Naive thymus-derived CD8-positive, alpha-beta T cell (primary cell): Measurements from ENCODE around the gene VHLL. TPM values are rescaled to one million over a fixed set of nuclear protein-coding genes. Genes with fewer than 3 reads are reported as not detected.
A peak's percentile ranks its signal among the peaks of the same experiment; 100 is the strongest.

Source experiments
- ATAC-seq, 2 donors: fragments of 150-1000 bp; cut with Tn5 transposase in 1 of 2; sonication (Bioruptor Pico), chemical (Tn5 transposase) in 1 of 2; 1 replicate in 1 of 2; 2 replicates in 1 of 2; pipeline ENCODE4 v1.10.0; 2021; ENCODE audit warnings: mild to moderate bottlenecking in 2 of 2, moderate library complexity in 2 of 2
- POLR2A ChIA-PET: fragments of 350-600 bp; sonication (Branson Sonifier 250); formaldehyde crosslinking; loops from one replicate; lab custom pipeline; 2021; ENCODE audit warnings: antibody characterized with exemption; lab: Charles Lee
- DNase-seq, 10 donors: peaks; one replicate each; pipeline versions ENCODE4 v3.0.0 to v3.0.0-alpha.2; 2020 to 2022
- H3K27ac Mint-ChIP-seq, 10 donors: one replicate each; pipeline ENCODE4 v1.8.0; 2020 to 2022; ENCODE audit warnings: mild to moderate bottlenecking in 10 of 10, mixed read lengths in 10 of 10, moderate library complexity in 4 of 10, inconsistent platforms in 1 of 10
- H3K27me3 Mint-ChIP-seq, 5 donors: one replicate each; pipeline ENCODE4 v1.8.0; 2021 to 2022; ENCODE audit warnings: mixed read lengths in 5 of 5
- H3K36me3 Mint-ChIP-seq, 3 donors: one replicate each; pipeline ENCODE4 v1.8.0; 2020 to 2022; ENCODE audit warnings: mixed read lengths in 3 of 3, mild to moderate bottlenecking in 2 of 3, inconsistent platforms in 1 of 3
- H3K4me1 Mint-ChIP-seq, 4 donors: one replicate each; pipeline ENCODE4 v1.8.0; 2021 to 2022; ENCODE audit warnings: mixed read lengths in 4 of 4
- H3K4me3 Mint-ChIP-seq, 10 donors: one replicate each; pipeline ENCODE4 v1.8.0; 2020 to 2022; ENCODE audit warnings: mild to moderate bottlenecking in 10 of 10, mixed read lengths in 10 of 10, moderate library complexity in 6 of 10, inconsistent platforms in 1 of 10
- H3K9me3 Mint-ChIP-seq, 9 donors: one replicate each; pipeline ENCODE4 v1.8.0; 2020 to 2022; ENCODE audit warnings: mixed read lengths in 9 of 9, mild to moderate bottlenecking in 3 of 9, inconsistent platforms in 1 of 9, moderate library complexity in 1 of 9
- polyA plus RNA-seq, 3 donors: library from polyadenylated mRNA; unstranded; fragments of 300-500 nt; fragmentation: Illumina TruSeq; gene quantifications; one replicate each; pipeline ENCODE4 v1.2.3, GENCODE V29; 2021
- total RNA-seq, 8 experiments: library from RNA in 2 of 8; stranded (reverse) in 2 of 8; gene quantifications; one replicate each; pipeline ENCODE4 v1.2.3 and lab custom pipeline; 2021 to 2026

The VHLL gene
- total and polyA plus RNA-seq, 5 experiments from 2014 or later: 0.78 TPM; not detected in 4

DNA sequence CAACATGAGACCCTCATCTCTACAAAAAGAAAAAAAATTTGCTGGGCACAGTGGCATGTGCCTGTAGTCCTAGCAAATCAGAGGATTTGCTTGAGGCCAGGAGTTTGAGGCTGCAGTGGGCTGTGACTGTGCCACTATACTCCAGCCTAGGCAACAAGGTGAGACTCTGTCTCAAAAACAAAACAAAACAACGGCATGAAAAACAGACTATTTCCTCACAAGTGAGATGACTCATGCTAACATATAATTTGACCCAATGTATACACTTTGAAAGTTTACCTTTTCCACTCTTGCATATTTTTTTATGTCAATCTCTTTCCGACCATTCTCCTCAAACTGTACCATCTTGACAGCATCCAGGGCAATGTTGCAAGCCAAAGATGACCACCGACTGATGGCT, 21.5 kb upstream of the VHLL start:
- Mint-ChIP-seq H3K4me1 (peaks cover 0 to 1% (median 0%) of the 10 kb centered on the region in 4 donors), H3K27me3 (no peaks in the 10 kb centered on the region), H3K36me3 (peaks cover 0 to 94% (median 24%) of the 10 kb centered on the region in 3 donors), H3K27ac (peak overlapping the region in 2 of 10 donors; percentile 19 to 74), H3K4me3 (no peak overlapping the region), H3K9me3 (no peaks in the 10 kb centered on the region)
- ATAC-seq (no peak), DNase-seq (no peak)
- POLR2A ChIA-PET: no interaction called here

DNA sequence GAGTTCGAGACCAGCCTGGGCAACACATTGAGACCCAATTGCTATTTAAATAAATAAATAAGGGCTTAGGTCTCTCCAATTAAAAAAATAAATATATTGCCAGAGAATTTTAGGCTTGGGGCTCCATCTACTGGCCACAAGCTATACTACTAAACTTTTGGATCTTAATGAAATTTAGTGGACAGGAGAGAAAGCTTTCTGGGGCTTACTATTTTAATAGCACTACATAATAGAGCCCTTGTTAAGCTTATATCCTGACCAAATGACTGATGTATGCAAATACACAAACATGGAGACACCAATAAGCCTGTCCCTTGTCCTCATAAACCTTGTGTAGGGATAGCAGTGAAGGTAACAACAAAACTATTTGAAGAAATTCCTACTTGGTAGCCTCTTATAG, 20.6 kb upstream of the VHLL start:
- H3K9me3 Mint-ChIP-seq: no peaks in the 10 kb centered on the region
- H3K4me1 Mint-ChIP-seq: peaks cover 0 to 1% (median 0%) of the 10 kb centered on the region in 4 donors
- no peak overlapping the region for H3K4me3 Mint-ChIP-seq
- peaks cover 0 to 94% (median 19%) of the 10 kb centered on the region in 3 donors for H3K36me3 Mint-ChIP-seq
- ATAC-seq (no peak), DNase-seq (peak in 4 of 10 donors; percentile 8 to 31 (median 26))
- POLR2A ChIA-PET: no interaction called here
- no peak overlapping the region for H3K27ac Mint-ChIP-seq
- H3K27me3 Mint-ChIP-seq: no peaks in the 10 kb centered on the region

DNA sequence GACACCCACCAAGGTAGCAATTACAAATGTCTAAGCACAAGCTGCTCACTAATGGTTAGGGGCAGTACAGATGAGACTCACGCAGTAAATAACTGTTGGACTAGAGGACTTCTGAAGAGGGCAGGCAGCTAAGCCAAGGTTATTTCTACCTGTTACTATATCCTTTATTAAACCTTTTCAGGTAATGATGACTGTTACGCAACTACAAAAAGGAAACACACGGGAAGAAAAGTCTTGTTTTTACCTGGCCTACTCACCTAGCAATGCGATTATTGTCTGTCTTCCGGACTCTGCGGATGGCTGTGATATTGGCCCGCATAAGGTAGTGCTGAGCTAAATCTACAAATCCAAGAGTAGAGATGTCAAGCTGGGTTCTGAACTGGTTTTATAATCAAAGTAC, 17.8 kb upstream of the VHLL start:
- H3K9me3 Mint-ChIP-seq: no peaks in the 10 kb centered on the region
- POLR2A ChIA-PET: no interaction called here
- peaks cover 0 to 96% (median 17%) of the 10 kb centered on the region in 3 donors for H3K36me3 Mint-ChIP-seq
- H3K4me3 Mint-ChIP-seq: no peak overlapping the region
- DNase-seq: no peak
- no peak for ATAC-seq
- no peak overlapping the region for H3K27ac Mint-ChIP-seq
- H3K27me3 Mint-ChIP-seq: no peaks in the 10 kb centered on the region
- peaks cover 0 to 1% (median 0%) of the 10 kb centered on the region in 4 donors for H3K4me1 Mint-ChIP-seq

DNA sequence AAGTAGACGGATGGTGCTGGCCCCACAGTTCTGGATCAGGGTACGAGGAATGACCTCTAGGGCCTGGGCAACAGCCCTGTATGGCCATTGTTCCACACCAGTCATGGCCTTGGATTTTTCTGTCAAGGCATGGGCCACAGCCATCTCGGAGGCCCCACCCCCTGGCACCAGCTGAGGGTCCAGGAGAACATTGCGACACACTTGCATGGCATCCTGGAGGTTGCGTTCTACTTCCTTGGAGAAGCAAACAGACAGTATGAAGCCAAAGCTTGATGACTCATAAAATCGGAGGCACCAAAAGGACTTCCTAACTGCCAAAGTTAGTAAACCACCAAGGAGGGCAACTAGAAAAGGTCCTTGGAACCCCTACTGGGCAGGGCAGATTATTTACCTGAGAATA, 11.9 kb upstream of the VHLL start:
- Mint-ChIP-seq H3K4me3 (no peak overlapping the region), H3K9me3 (no peaks in the 10 kb centered on the region), H3K36me3 (peaks cover 0 to 90% (median 5%) of the 10 kb centered on the region in 3 donors), H3K4me1 (peaks cover 0 to 2% (median 0%) of the 10 kb centered on the region in 4 donors), H3K27me3 (no peaks in the 10 kb centered on the region), H3K27ac (no peak overlapping the region)
- POLR2A ChIA-PET: no interaction called here
- ATAC-seq (no peak), DNase-seq (no peak)

DNA sequence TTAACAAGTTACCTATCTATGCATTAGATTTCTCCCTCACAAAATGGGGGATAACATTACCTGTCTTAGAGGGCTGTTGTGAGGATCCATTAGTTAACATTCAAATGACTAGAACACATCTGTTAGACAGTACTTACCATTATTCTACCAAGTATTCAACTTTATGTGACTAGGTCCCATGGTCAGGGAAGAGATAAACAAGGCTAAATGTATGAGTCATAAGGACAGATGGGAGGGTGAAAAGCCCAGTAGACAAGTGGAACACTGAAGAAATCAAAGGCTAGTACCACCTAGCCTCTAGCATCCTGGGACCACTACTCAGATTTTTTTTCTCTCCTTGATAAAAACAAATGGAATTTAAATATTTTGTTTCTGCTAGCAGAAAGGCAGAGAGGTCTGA, 9.0 kb upstream of the VHLL start:
- ATAC-seq (no peak), DNase-seq (no peak)
- Mint-ChIP-seq H3K27me3 (no peaks in the 10 kb centered on the region), H3K9me3 (no peaks in the 10 kb centered on the region), H3K4me3 (no peak overlapping the region), H3K27ac (peak overlapping the region in 5 of 10 donors; percentile 12 to 37 (median 31)), H3K4me1 (peaks cover 0 to 3% (median under 1%) of the 10 kb centered on the region in 4 donors), H3K36me3 (peaks cover 0 to 74% (median 8%) of the 10 kb centered on the region in 3 donors)
- POLR2A ChIA-PET: no interaction called here

DNA sequence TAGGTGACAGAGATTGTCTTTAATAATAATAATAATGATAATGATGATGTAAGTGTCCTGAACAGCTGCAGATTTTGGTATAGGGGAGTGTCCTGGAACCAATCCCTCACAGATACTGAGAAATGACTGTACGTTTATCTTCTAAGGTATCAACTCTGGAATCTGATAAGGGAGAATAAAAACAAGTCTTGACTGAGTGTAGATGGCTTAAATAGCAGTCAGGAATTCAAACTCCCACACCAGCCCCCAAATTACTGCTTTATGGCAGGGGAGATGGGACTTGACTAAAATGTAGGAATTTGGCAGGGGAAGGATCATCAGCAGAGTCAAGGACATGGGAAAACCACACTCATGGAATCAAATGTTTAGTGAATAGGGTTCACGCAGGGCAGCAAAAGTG, 6.1 kb upstream of the VHLL start:
- ATAC-seq (no peak), DNase-seq (no peak)
- H3K27me3 Mint-ChIP-seq: no peaks in the 10 kb centered on the region
- H3K4me3 Mint-ChIP-seq: no peak overlapping the region
- POLR2A ChIA-PET: interaction anchor here (1.0 kb wide), 1 partner anchor 22 kb away, joined by 5 read pairs; the partner anchor contains the start of gene SMG5
- H3K4me1 Mint-ChIP-seq: peaks cover 0 to 3% (median 1%) of the 10 kb centered on the region in 4 donors
- peaks cover 0 to 47% (median 5%) of the 10 kb centered on the region in 3 donors for H3K36me3 Mint-ChIP-seq
- H3K9me3 Mint-ChIP-seq: no peaks in the 10 kb centered on the region
- peak overlapping the region in 2 of 10 donors; percentile 38 to 63 for H3K27ac Mint-ChIP-seq

DNA sequence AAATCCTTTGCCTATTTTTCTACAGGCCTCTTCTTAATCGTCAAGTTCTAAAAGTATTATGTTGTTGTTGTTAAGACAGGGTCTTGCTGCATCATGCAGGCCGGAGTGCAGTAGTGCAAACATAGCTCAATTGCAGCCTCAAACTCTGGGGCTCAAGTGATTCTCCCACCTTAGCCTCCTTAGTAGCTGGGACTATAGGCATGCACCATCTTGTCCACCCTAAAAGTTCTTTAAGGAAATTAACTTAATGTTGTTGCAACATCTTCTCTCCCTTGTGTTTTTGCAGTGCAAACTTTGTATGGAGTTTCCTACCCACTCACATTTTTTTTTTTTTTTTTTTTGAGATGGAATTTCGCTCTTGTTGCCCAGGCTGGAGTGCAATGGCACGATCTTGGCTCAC, 4.1 kb upstream of the VHLL start:
- POLR2A ChIA-PET: interaction anchor here (0.7 to 0.9 kb wide), 4 partner anchors 15 to 326 kb away, joined by 3 to 10 read pairs (median 6); partner anchors contain the start of gene SMG5
- no peak for ATAC-seq
- H3K4me3 Mint-ChIP-seq: no peak overlapping the region
- peaks cover 0 to 3% (median 1%) of the 10 kb centered on the region in 4 donors for H3K4me1 Mint-ChIP-seq
- no peak for DNase-seq
- H3K27ac Mint-ChIP-seq: peak overlapping the region in 3 of 10 donors; percentile 42 to 85 (median 78)
- H3K27me3 Mint-ChIP-seq: no peaks in the 10 kb centered on the region
- H3K9me3 Mint-ChIP-seq: no peaks in the 10 kb centered on the region
- peaks cover 0 to 31% (median 3%) of the 10 kb centered on the region in 3 donors for H3K36me3 Mint-ChIP-seq

DNA sequence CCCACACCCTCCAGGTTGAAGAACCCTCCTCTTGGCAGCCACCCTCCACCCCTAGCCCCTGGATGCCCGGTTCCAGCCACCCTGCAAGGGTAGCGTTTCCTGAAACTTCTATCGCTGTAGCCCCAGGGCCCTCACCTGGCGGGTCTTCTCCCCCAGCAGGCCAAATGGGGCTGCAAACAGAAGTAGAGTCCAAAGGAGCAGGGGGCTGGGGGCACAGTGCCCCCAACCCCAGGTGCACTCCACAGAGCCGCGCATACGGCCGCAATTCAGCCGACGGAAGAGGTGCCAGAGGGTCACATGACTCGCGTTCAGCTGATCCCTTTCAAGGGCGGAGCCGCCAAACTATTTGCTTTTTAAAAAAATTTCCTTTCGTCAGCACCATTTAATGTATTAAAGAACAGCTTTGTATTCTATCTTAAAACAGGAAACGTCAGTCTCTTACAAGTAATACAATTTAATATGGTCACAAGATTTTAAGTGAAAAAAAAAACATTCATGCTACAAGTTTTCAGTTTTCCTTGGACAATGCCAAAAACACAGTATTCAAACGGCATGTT, 3.6 kb downstream of the VHLL start, which contains the start of gene GLMP:
Gene GLMP (minus strand): TSS at position 289 of the 557 bp plus-strand sequence. CDS start 34 bp downstream, at position 255.
- POLR2A ChIA-PET: interaction anchor here (1.0 to 3.4 kb wide), 2 partner anchors 12 to 162 kb away, joined by 3 to 21 read pairs; partner anchors contain the start of genes SMG5 and TMEM79
- Mint-ChIP-seq H3K36me3 (peaks cover 0 to 3% (median 0%) of the 10 kb centered on the region in 3 donors), H3K4me1 (peaks cover 14 to 23% (median 19%) of the 10 kb centered on the region in 4 donors), H3K9me3 (no peaks in the 10 kb centered on the region), H3K27ac (peak within 1 kb of the TSS; percentile 52 to 93 (median 84)), H3K27me3 (no peaks in the 10 kb centered on the region), H3K4me3 (peak within 1 kb of the TSS; percentile 86 to 93 (median 90))
- ATAC-seq: peak; percentile 95 to 96
- DNase-seq: peak; percentile 37 to 77 (median 50)

DNA sequence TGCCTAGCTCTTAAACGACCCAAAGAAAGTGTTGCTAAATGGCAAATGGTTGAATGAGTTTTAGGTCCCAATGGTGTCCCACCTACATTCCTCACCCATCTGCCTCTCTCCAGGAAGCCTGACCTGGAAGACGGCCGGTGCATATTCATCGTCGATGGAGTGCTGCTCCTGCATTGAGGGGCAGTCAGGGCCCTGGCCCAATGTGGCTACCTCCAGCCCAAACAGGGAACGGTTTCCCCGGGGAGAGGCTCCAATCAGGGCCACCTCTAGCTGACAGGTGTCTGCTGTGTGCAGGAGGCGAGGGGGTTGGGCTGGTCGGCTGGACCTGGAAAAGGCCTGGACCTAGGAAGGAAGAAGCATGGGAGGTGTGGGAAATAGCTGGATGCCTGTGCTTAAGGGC, 5.2 kb downstream of the VHLL start:
- Mint-ChIP-seq H3K9me3 (no peaks in the 10 kb centered on the region), H3K36me3 (peaks cover 0 to 12% (median 0%) of the 10 kb centered on the region in 3 donors), H3K4me3 (peak overlapping the region in 5 of 10 donors; percentile 2 to 90 (median 29)), H3K4me1 (peaks cover 14 to 23% (median 19%) of the 10 kb centered on the region in 4 donors), H3K27me3 (no peaks in the 10 kb centered on the region), H3K27ac (peak overlapping the region in 3 of 10 donors; percentile 43 to 77 (median 49))
- POLR2A ChIA-PET: interaction anchor here (3.4 kb wide), 1 partner anchor 11 kb away, joined by 21 read pairs; the partner anchor contains the start of genes SMG5 and TMEM79
- ATAC-seq (no peak), DNase-seq (no peak)

DNA sequence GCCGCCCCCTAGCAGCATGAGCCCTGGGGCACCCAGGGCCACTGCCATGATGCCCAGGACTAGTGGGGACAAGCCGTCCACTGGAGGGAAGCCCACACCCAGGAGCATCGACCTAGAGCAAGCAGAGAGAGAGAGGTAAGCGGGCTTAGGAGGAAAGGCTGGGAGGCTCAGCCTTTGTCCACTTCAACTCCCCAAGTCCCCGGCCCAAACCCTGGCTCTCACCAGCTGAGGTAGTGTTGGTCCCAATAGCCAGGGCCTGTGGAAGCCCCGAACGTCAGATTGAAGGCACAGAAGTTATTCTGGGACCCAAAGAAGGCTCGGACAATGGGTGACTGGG, 6.0 kb downstream of the VHLL start:
- ATAC-seq: no peak
- no peak for DNase-seq
- POLR2A ChIA-PET: interaction anchor here (3.4 kb wide), 1 partner anchor 10 kb away, joined by 21 read pairs; the partner anchor contains the start of genes SMG5 and TMEM79
- Mint-ChIP-seq H3K27me3 (no peaks in the 10 kb centered on the region), H3K27ac (peak overlapping the region in 6 of 10 donors; percentile 37 to 89 (median 62)), H3K9me3 (no peaks in the 10 kb centered on the region), H3K4me1 (peaks cover 14 to 23% (median 19%) of the 10 kb centered on the region in 4 donors), H3K36me3 (peaks cover 0 to 15% (median 0%) of the 10 kb centered on the region in 3 donors), H3K4me3 (peak overlapping the region in 5 of 10 donors; percentile 24 to 57 (median 45))

DNA sequence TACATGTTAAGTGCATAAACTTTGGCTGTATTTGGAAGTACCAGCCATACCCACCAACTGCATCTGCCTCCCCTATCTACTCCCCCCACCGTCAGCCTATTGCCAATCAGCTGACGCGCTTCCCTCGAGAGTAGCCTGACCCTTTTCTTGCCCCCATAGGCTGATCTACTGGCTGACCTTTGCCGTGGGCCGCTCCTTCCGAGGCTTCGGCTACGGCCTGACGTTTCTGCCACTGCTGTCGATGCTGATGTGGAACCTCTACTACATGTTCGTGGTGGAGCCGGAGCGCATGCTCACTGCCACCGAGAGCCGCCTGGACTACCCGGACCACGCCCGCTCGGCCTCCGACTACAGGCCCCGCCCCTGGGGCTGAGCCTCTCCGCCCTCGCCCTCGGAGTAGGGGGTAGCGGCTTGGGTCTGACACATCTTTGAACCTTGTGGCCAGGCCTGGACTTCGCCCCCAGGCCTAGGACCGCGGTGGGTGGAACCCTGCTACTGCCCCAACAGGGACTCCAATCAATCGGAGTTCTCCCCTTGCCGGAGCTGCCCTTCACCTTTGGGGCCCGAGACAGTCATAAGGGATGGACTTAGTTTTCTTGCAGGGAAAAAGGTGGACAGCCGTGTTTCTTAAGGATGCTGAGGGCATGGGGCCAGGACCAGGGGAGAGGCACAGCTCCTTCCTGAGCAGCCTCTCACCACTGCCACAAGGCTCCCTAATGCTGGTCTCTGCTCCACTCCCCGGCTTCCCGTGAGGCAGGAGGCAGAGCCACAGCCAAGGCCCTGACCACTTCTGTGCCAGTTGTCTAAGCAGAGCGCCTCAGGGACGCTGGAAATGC, 7.7 kb downstream of the VHLL start:
- H3K4me3 Mint-ChIP-seq: peak overlapping the region in 6 of 10 donors; percentile 20 to 79 (median 48)
- DNase-seq (no peak), ATAC-seq (no peak)
- H3K4me1 Mint-ChIP-seq: peaks cover 14 to 23% (median 19%) of the 10 kb centered on the region in 4 donors
- H3K9me3 Mint-ChIP-seq: no peaks in the 10 kb centered on the region
- H3K27ac Mint-ChIP-seq: peak overlapping the region in 6 of 10 donors; percentile 32 to 89 (median 52)
- POLR2A ChIA-PET: interaction anchor here (1.0 kb wide), 1 partner anchor 9 kb away, joined by 4 read pairs; the partner anchor contains the start of gene SMG5
- no peaks in the 10 kb centered on the region for H3K27me3 Mint-ChIP-seq
- H3K36me3 Mint-ChIP-seq: peaks cover 0 to 15% (median 0%) of the 10 kb centered on the region in 3 donors

DNA sequence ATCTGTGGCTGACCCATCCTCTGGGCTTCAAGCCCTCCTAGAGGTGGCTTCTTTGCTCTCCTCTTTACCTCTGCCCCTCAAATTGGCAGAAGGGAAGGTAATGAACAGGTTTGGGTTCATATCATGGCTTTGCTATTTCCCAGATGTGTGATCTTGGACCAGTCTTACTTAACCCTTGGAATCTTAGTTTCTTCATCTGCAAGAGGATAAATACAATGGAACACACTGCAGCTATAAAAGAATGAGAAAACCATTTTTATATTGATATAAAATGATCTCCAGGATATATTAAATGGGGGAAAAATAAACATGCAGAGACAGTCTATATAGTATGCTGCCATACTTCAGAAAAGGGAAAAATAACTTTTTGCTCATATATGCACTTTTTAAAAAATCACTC, 9.2 kb downstream of the VHLL start:
- Mint-ChIP-seq H3K36me3 (peaks cover 0 to 17% (median 0%) of the 10 kb centered on the region in 3 donors), H3K27ac (peak overlapping the region in 3 of 10 donors; percentile 4 to 64 (median 4))
- ATAC-seq: no peak

More for the DNA sequence above, 9.2 kb downstream of the VHLL start:
- no peak overlapping the region for H3K4me3 Mint-ChIP-seq
- peaks cover 6 to 14% (median 11%) of the 10 kb centered on the region in 4 donors for H3K4me1 Mint-ChIP-seq
- DNase-seq: no peak
- H3K27me3 Mint-ChIP-seq: no peaks in the 10 kb centered on the region
- no peaks in the 10 kb centered on the region for H3K9me3 Mint-ChIP-seq
- POLR2A ChIA-PET: no interaction called here
